Activated CD4-positive, alpha-beta memory T cell treated with anti-CD3 and anti-CD28 coated beads for 36 hours (primary cell): ENCODE results near the gene EPB41L4B. TPM values are rescaled to one million over a fixed set of nuclear protein-coding genes. Genes with fewer than 3 reads are reported as not detected.
"Not testable (repeated sequence)": the region's sequence is repeated elsewhere in the genome, so short reads cannot be mapped to it uniquely, and the experiment has no call there.

ENCODE experiments used
- CTCF ChIA-PET: fragments of 350-600 bp; sonication (Branson Sonifier 250); formaldehyde crosslinking; loops from one replicate; lab custom pipeline; 2021; ENCODE audit warnings: antibody characterized with exemption, inconsistent platforms; lab: Charles Lee
- POLR2A ChIA-PET: fragments of 350-600 bp; sonication (Branson Sonifier 250); formaldehyde crosslinking; loops from one replicate; lab custom pipeline; 2021; ENCODE audit warnings: antibody characterized with exemption; lab: Charles Lee
- DNase-seq: peaks from one replicate; pipeline ENCODE4 v3.0.0-alpha.2; 2020
- H3K27ac Mint-ChIP-seq: one replicate; pipeline ENCODE4 v1.8.0; 2021; ENCODE audit warnings: mixed read lengths
- H3K27me3 Mint-ChIP-seq: one replicate; pipeline ENCODE4 v1.8.0; 2021; ENCODE audit warnings: mixed read lengths
- H3K36me3 Mint-ChIP-seq: one replicate; pipeline ENCODE4 v1.8.0; 2021; ENCODE audit warnings: mixed read lengths
- H3K4me1 Mint-ChIP-seq: one replicate; pipeline ENCODE4 v1.8.0; 2021; ENCODE audit warnings: low read depth, mixed read lengths
- H3K4me3 Mint-ChIP-seq: one replicate; pipeline ENCODE4 v1.8.0; 2021; ENCODE audit warnings: mild to moderate bottlenecking, mixed read lengths
- H3K9me3 Mint-ChIP-seq: one replicate; pipeline ENCODE4 v1.8.0; 2021; ENCODE audit warnings: mixed read lengths
- intact Hi-C: fragments of 100-400 bp; cut with micrococcal nuclease; formaldehyde crosslinking; loops from one replicate; pipeline ENCODE4 v1.15.1; 2023
- total RNA-seq, 2 experiments: library from RNA; stranded (reverse); gene quantifications; one replicate each; pipeline ENCODE4 v1.2.3, GENCODE V29; 2021

EPB41L4B gene
- total RNA-seq, 2 experiments from 2014 or later, result 0.17 to 0.21 TPM

- Mint-ChIP-seq H3K4me1 (no peaks in the 10 kb centered on the region), H3K4me3 (no peak overlapping the region), H3K36me3 (no peaks in the 10 kb centered on the region), H3K9me3 (no peaks in the 10 kb centered on the region), H3K27me3 (peaks cover 4% of the 10 kb centered on the region), H3K27ac (no peak overlapping the region)
- intact Hi-C loops, result no loop called here
- ChIA-PET CTCF (no interaction called here), POLR2A (no interaction called here)
- no peak for DNase-seq
These were observed 91.2 kb downstream of the EPB41L4B start for GRCh38 chr9:109229682-109230081.

- CTCF ChIA-PET, result no interaction called here
- no peak overlapping the region for H3K4me3 Mint-ChIP-seq
These were observed 92.7 kb downstream of the EPB41L4B start for GRCh38 chr9:109228093-109228642.

GRCh38 chr9:109225629-109226028 lies 95.2 kb downstream of the EPB41L4B start:
- Mint-ChIP-seq H3K36me3 (no peaks in the 10 kb centered on the region), H3K27me3 (peaks cover 4% of the 10 kb centered on the region), H3K4me3 (no peak overlapping the region), H3K4me1 (no peaks in the 10 kb centered on the region), H3K9me3 (no peaks in the 10 kb centered on the region), H3K27ac (no peak overlapping the region)
- ChIA-PET CTCF (no interaction called here), POLR2A (no interaction called here)
- intact Hi-C loops, result no loop called here
- DNase-seq, result no peak

More at GRCh38 chr9:109228093-109228642, 92.7 kb downstream of the EPB41L4B start:
- DNase-seq, result no peak
- Mint-ChIP-seq H3K27me3 (peaks cover 4% of the 10 kb centered on the region), H3K36me3 (no peaks in the 10 kb centered on the region), H3K9me3 (no peaks in the 10 kb centered on the region), H3K4me1 (no peaks in the 10 kb centered on the region), H3K27ac (no peak overlapping the region)
- intact Hi-C loops, result no loop called here
- POLR2A ChIA-PET, result no interaction called here

GRCh38 chr9:109224751-109225150 lies 96.1 kb downstream of the EPB41L4B start:
- intact Hi-C loops, result no loop called here
- no peak overlapping the region for H3K4me3 Mint-ChIP-seq
- no peaks in the 10 kb centered on the region for H3K4me1 Mint-ChIP-seq
- CTCF ChIA-PET, result no interaction called here
- no peak for DNase-seq
- peaks cover 6% of the 10 kb centered on the region for H3K27me3 Mint-ChIP-seq
- no peaks in the 10 kb centered on the region for H3K9me3 Mint-ChIP-seq
- no peaks in the 10 kb centered on the region for H3K36me3 Mint-ChIP-seq
- H3K27ac Mint-ChIP-seq, result no peak overlapping the region
- POLR2A ChIA-PET, result no interaction called here

- H3K36me3 Mint-ChIP-seq, CTCF ChIA-PET, POLR2A ChIA-PET, H3K4me1 Mint-ChIP-seq, H3K27ac Mint-ChIP-seq, DNase-seq, H3K4me3 Mint-ChIP-seq, H3K9me3 Mint-ChIP-seq, intact Hi-C loops: not testable (repeated sequence)
- H3K27me3 Mint-ChIP-seq, result peaks cover 12% of the 10 kb centered on the region
These were observed 102.6 kb downstream of the EPB41L4B start for GRCh38 chr9:109218242-109218641.

DNA sequence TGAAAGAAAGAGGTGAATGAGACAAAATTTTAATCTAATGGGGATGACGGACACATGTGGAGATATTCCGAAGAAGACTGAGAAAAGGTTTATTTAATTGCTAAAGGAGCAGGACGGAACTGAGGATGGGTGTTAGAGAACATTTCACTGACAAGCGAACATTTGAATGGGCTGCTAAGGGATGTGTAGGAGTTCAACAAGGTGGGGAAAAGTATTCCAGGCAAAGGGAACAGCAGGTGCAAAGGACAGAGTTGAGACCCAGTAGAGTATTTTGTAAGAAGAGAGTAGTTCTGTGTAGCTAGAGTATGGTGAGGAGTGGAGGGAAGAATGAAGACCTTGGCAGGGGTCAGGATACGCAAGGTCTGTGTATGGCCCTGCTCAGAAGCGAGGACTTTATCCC lies 106.4 kb downstream of the EPB41L4B start:
- no peak for DNase-seq
- no peaks in the 10 kb centered on the region for H3K4me1 Mint-ChIP-seq
- ChIA-PET CTCF (interaction anchor here (1.3 kb wide), 1 partner anchor 31 kb away, joined by 3 read pairs; no protein-coding TSS in a partner anchor), POLR2A (no interaction called here)
- no peaks in the 10 kb centered on the region for H3K36me3 Mint-ChIP-seq
- intact Hi-C loops, result no loop called here
- H3K27me3 Mint-ChIP-seq, result peaks cover 8% of the 10 kb centered on the region
- H3K27ac Mint-ChIP-seq, result no peak overlapping the region
- H3K4me3 Mint-ChIP-seq, result no peak overlapping the region
- H3K9me3 Mint-ChIP-seq, result no peaks in the 10 kb centered on the region

GRCh38 chr9:109213285-109214121 lies 107.4 kb downstream of the EPB41L4B start:
- intact Hi-C loops, result no loop called here
- Mint-ChIP-seq H3K4me1 (no peaks in the 10 kb centered on the region), H3K9me3 (no peaks in the 10 kb centered on the region), H3K36me3 (no peaks in the 10 kb centered on the region), H3K4me3 (no peak overlapping the region), H3K27me3 (peaks cover 8% of the 10 kb centered on the region), H3K27ac (no peak overlapping the region)
- CTCF ChIA-PET, result no interaction called here
- POLR2A ChIA-PET, result no interaction called here
- DNase-seq, result no peak

- H3K9me3 Mint-ChIP-seq, result no peaks in the 10 kb centered on the region
- H3K27me3 Mint-ChIP-seq, result peaks cover 8% of the 10 kb centered on the region
- no peak overlapping the region for H3K4me3 Mint-ChIP-seq
- ChIA-PET CTCF (no interaction called here), POLR2A (no interaction called here)
- no peaks in the 10 kb centered on the region for H3K4me1 Mint-ChIP-seq
- no peak for DNase-seq
- intact Hi-C loops, result no loop called here
- no peak overlapping the region for H3K27ac Mint-ChIP-seq
- no peaks in the 10 kb centered on the region for H3K36me3 Mint-ChIP-seq
These were observed 108.1 kb downstream of the EPB41L4B start for GRCh38 chr9:109212768-109213167.

DNA sequence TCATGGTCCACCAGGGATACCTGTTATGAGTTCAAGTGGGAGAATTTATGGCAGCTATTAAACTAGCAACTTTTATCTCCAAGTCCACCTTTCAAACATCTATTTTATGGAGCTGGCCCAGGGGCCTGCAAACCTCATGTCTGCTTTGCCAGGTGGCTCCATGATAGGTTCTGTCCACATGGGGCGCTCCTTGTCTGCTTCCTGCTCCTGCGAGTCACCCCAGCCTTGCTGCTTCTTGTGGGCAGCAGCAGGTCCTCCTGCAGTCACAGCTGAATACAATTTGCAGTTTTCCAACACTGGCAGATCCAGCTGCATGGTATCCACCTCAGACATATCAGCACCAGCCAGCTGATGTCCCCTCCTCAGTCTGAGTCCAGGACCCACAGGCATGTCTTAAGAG lies 114.2 kb downstream of the EPB41L4B start:
- no peak overlapping the region for H3K27ac Mint-ChIP-seq
- H3K4me3 Mint-ChIP-seq, result no peak overlapping the region
- H3K9me3 Mint-ChIP-seq, result no peaks in the 10 kb centered on the region
- no peaks in the 10 kb centered on the region for H3K4me1 Mint-ChIP-seq
- CTCF ChIA-PET, result no interaction called here
- no peaks in the 10 kb centered on the region for H3K36me3 Mint-ChIP-seq
- H3K27me3 Mint-ChIP-seq, result peaks cover 9% of the 10 kb centered on the region
- intact Hi-C loops, result no loop called here
- peak; percentile 21 for DNase-seq
- POLR2A ChIA-PET, result no interaction called here

GRCh38 chr9:109205526-109205925 lies 115.3 kb downstream of the EPB41L4B start:
- no peak overlapping the region for H3K4me3 Mint-ChIP-seq
- H3K9me3 Mint-ChIP-seq, result no peaks in the 10 kb centered on the region
- H3K27ac Mint-ChIP-seq, result no peak overlapping the region
- DNase-seq, result no peak
- CTCF ChIA-PET, result no interaction called here
- H3K27me3 Mint-ChIP-seq, result peaks cover 9% of the 10 kb centered on the region
- POLR2A ChIA-PET, result no interaction called here
- intact Hi-C loops, result no loop called here
- H3K36me3 Mint-ChIP-seq, result no peaks in the 10 kb centered on the region
- H3K4me1 Mint-ChIP-seq, result no peaks in the 10 kb centered on the region

- Mint-ChIP-seq H3K4me1 (no peaks in the 10 kb centered on the region), H3K27ac (no peak overlapping the region), H3K36me3 (no peaks in the 10 kb centered on the region), H3K4me3 (no peak overlapping the region), H3K9me3 (no peaks in the 10 kb centered on the region), H3K27me3 (peaks cover 8% of the 10 kb centered on the region)
- ChIA-PET CTCF (no interaction called here), POLR2A (no interaction called here)
- no peak for DNase-seq
- intact Hi-C loops, result no loop called here
These were observed 117.0 kb downstream of the EPB41L4B start for GRCh38 chr9:109203761-109204360.

DNA sequence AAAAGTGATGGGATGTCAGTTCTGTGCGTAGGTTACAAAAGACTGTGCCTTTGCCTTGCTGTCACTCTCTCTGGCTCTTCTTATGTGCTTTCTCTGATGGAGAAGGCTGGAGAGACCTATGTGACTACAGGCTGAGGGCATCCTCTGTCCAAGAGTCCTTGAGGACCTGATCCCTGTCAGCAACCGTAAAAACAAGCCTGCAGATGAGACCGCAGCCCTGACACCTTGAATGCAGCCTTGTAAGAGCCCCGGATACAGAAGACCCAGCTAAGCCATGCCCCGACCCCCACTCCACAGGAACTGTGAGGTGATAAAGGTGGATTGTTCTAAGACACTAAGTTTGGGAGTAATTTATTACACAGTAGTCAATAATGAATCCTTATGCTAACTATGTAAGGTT lies 121.2 kb downstream of the EPB41L4B start:
- Mint-ChIP-seq H3K27ac (no peak overlapping the region), H3K36me3 (no peaks in the 10 kb centered on the region), H3K4me3 (no peak overlapping the region), H3K9me3 (no peaks in the 10 kb centered on the region), H3K27me3 (peaks cover 2% of the 10 kb centered on the region), H3K4me1 (no peaks in the 10 kb centered on the region)
- intact Hi-C loops, result no loop called here
- POLR2A ChIA-PET, result no interaction called here
- DNase-seq, result no peak
- CTCF ChIA-PET, result interaction anchor here (0.7 to 1.4 kb wide), 2 partner anchors 17 to 82 kb away, joined by 4 read pairs; no protein-coding TSS in a partner anchor
